ENCODE data around the gene NR1H3. TPM values are rescaled to one million over a fixed set of nuclear protein-coding genes. Genes with fewer than 3 reads are reported as not detected.

Gene NR1H3
- total and polyA plus RNA-seq, 10 of the 15 experiments (the other 5 are each of a cell fraction or from before 2014, with no cell fraction given): 2.6 to 8.9 (median 4.5) TPM

- no peak for TF ChIP-seq FOXM1 (IDR thresholded peaks at IDR 0.05; ENCODE audit: low read depth, low read length)
- no peak for TF ChIP-seq ZNF687 (IDR thresholded peaks at IDR 0.05)
Observed at GRCh38 chr11:47305734-47306483, 48.1 kb downstream of the NR1H3 start (continued).

DNA sequence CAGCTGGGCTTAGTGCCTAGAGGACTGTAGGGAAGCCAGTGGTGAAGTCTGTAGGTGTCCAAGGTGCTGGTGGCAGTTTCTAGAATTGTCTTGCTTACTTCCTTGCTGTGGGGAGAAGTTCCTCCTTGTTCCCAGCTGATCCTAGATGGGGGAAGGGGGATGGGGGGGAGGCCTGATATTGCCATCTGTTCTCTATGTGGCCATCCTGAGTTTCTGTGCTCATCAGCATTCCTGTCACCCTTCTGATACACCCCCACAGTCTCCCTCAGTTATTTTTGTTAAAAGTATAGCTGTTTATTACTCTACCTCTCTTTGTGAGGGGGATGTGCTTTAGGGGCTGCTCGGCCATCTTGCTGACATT lies 48.7 kb downstream of the NR1H3 start:
- ChIA-PET SMC1A (ENCODE audit: uncharacterized antibody, unreplicated experiment) (no interaction called here), RAD21 (ENCODE audit: unreplicated experiment) (no interaction called here), CTCF (interaction anchor here (0.6 kb wide), 1 partner anchor 67 kb away, joined by 3 read pairs; no protein-coding TSS in a partner anchor), POLR2A (interaction anchor here (0.6 kb wide), 1 partner anchor 30 kb away, joined by 4 read pairs; no protein-coding TSS in a partner anchor)
- Histone ChIP-seq H4K20me1 (ENCODE audit: control insufficient read depth, insufficient read depth) (no peaks in the 10 kb centered on the region), H3K9ac (ENCODE audit: control insufficient read depth, insufficient read depth, low read length) (no peak overlapping the region), H3K9me3 (replicated peaks; ENCODE audit: control insufficient read depth, insufficient read depth, low read length) (no peaks in the 10 kb centered on the region; the same call in none of the 3 replicates), H3K27me3 (replicated peaks in 1 of 2; ENCODE audit: control insufficient read depth in 2 of 2, insufficient read depth in 2 of 2, low read length in 1 of 2) (no peaks in the 10 kb centered on the region), H3K36me3 (ENCODE audit: control insufficient read depth in 2 of 2, insufficient read depth in 2 of 2, low read length in 1 of 2) (peaks cover 19 to 35% of the 10 kb centered on the region in 2 experiments; a peak in 3 of 4 replicates), H3K4me2 (ENCODE audit: control insufficient read depth, insufficient read depth) (no peak overlapping the region), H2AFZ (ENCODE audit: control insufficient read depth, low read depth, low read length) (no peak overlapping the region), H3K27ac (ENCODE audit: control insufficient read depth, insufficient read depth) (no peak overlapping the region), H3K79me2 (ENCODE audit: control insufficient read depth, insufficient read depth, low read length) (no peaks in the 10 kb centered on the region), H3K4me1 (ENCODE audit: control insufficient read depth, insufficient read depth, low read length) (no peaks in the 10 kb centered on the region), H3K4me3 (no peak overlapping the region)
- BruUV-seq (replicated peaks): no TSS peak
- ATAC-seq (no peak), DNase-seq (ENCODE audit: low read depth, low spot score) (no peak), FAIRE-seq (no peak)
- intact Hi-C loops (cut with micrococcal nuclease; ENCODE audit: unreplicated experiment) (no loop called here), in situ Hi-C loops (cut with MboI) (no loop called here)
- TF ChIP-seq RB1 (IDR thresholded peaks at IDR 0.05; ENCODE audit: borderline replicate concordance): no peak
- TF ChIP-seq ESRRA (IDR thresholded peaks at IDR 0.05; ENCODE audit: low read length): no peak
- TF ChIP-seq TCF7 (IDR thresholded peaks at IDR 0.05; ENCODE audit: borderline replicate concordance): no peak
- no peak for TF ChIP-seq HSF1 (IDR thresholded peaks at IDR 0.05; ENCODE audit: low read depth, low read length)
- no peak for TF ChIP-seq STAT3 (IDR thresholded peaks at IDR 0.05; ENCODE audit: low read depth, low read length)
- TF ChIP-seq JUND (IDR thresholded peaks at IDR 0.05; ENCODE audit: low read depth, low read length): no peak
- no peak for TF ChIP-seq POU2F2 (IDR thresholded peaks at IDR 0.05; ENCODE audit: borderline replicate concordance, low read depth, low read length)
- 100% methylated on average over 1 of the region's 1 CpG for WGBS (ENCODE audit: insufficient coverage, insufficient replicate concordance, low lambda C conversion rate, missing lambda C conversion rate)

Measured in GM12878 (cell line).